NCI-H748 treated with DMSO at 0.1 percent for 48 hours (cell line): Measurements from ENCODE around the gene KRTAP12-3.
"Not testable (repeated sequence)": the region's sequence is repeated elsewhere in the genome, so short reads cannot be mapped to it uniquely, and the experiment has no call there.

ENCODE experiments used
- DNase-seq: peaks from one replicate; lab custom pipeline; 2025; lab: John Stamatoyannopoulos, UW

The KRTAP12-3 gene

DNA sequence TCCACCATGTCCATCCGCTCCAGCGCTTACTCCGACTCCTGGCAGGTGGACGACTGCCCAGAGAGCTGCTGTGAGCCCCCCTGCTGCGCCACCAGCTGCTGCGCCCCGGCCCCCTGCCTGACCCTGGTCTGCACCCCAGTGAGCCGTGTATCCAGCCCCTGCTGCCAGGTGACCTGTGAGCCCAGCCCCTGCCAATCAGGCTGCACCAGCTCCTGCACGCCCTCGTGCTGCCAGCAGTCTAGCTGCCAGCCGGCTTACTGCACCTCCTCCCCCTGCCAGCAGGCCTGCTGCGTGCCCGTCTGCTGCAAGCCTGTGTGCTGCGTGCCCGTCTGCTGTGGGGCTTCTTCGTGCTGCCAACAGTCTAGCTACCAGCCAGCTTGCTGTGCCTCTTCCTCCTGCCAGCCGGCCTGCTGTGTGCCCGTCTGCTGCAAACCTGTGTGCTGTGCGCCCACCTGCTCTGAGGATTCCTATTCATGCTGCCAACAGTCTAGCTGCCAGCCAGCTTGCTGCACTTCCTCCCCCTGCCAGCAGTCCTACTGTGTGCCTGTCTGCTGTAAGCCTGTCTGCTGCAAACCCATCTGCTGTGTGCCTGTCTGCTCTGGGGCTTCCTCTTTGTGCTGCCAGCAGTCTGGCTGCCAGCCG, 30.4 kb upstream of the KRTAP12-3 start:
- DNase-seq, result not testable (repeated sequence)

DNA sequence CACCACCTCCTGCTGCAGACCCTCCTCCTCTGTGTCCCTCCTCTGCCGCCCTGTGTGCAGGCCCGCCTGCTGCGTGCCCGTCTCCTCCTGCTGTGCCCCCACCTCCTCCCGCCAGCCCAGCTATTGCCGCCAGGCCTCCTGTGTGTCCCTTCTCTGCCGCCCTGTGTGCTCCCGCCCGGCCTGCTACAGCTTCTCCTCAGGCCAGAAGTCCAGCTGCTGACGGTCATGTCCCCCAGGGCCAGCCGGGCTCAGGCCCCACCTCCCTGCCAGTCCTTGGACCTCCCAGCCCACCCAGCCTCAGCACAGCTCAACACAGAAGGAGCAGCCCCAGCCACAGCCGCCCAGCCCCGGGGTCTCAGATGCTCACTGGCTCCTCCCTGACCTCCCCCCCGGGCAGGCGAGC, 29.9 kb upstream of the KRTAP12-3 start:
- DNase-seq, result not testable (repeated sequence)

DNA sequence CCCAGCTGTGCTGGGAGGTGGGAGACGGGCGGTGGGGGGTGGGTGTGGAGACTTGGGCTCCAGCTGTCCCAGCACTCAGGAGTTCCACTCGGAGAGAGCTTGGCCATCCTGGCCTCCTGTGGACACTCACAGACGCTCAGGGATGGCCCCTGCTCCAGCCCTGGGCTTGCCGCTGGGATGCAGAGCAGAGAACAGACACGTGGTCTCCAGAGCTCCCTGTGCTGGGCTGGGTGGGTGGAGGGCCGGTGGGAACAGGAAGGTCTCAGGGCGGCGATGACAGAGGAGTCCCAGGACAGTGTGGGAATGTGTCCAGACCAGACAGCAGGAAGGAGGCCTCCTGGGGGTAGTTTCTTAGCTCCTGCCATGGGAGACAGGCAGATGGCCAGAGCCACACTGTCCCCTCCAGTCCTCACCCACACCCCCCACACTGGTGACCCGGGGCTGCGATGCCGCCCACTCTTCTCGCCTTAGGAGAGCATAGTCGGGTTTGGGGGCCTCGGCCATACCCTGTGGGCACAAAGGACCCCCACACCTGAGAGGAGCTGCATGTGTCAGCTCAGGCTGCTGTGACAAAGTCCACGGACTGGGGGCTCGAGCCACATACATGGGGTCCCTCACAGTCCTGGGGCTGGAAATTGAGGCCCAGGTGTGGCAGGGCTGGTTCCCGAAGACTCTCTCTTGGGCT, 28.9 kb upstream of the KRTAP12-3 start:
- DNase-seq, result no peak

DNA sequence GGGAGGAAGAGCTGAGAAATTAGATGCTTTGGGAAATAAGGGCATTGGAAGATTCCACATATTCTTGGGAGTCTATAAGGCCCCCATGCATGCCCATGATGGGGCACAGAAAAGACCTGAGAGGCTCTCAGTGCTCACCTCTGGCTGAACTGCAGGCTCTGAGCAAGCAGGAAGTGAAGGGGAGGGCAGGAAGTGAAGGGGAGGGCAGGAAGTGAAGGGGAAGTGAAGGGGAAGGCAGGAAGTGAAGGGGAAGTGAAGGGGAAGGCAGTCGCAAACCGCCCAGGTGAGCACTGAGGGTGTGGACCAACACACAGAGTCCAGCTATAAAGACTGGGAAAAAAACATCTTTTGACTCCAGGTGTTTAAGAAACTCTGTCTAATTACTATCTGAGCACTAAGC, 27.3 kb upstream of the KRTAP12-3 start:
- DNase-seq, result no peak

DNA sequence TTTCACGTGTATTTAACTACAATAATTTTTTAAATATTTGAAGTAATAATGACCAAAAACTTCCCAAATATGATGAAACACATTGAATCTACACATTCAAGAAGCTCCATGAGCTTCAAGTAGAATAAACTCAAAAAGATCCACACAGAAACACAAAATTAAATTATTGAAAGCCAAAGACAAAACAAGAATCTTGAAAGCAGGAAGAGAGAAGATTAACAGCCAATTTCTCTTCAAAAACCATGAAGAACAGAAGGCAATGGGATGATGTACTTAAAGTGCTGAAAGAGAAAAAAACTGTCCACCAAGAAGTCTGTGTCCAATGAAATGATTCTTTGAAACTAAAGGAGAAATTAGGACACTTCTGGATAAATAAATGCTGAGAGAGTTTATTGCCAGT, 25.7 kb upstream of the KRTAP12-3 start:
- no peak for DNase-seq

DNA sequence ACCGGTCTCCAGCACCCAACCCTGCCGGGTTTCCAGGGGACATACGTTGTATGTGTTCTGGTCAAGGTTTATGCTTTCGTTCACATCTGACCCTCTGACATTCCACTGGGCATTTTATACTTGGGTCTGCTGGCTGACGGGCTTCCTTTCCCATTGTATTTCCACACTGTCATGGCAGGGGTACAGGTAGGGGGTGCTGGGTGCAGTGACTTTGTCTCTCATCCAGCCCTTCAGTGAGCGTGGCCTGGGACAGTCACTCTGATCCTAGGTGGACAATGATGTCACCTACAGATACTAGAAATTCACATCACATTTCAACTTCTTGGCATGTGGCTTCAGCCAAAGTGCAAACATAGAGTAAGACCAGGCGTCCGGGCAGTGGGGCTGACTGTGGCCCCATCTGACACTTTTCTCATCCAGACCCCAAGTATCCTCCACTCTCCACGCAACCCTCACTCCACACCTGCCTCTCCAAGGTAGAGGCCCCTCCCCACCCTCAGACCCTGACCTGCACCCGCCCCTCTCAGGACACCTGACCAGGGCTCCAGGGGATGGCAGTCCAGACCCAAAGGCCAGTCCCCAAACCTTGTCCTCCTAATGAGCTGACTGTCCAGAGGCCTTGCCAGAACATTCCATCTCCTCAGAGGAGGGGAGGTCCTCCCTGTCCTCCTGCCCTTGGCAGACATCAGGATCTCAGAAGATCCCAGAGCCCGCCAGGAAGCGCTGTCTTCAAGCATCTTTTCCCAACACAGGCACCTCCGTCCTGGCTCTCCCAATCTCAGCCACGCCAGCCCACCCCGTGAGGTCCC, 21.3 kb upstream of the KRTAP12-3 start:
- no peak for DNase-seq

DNA sequence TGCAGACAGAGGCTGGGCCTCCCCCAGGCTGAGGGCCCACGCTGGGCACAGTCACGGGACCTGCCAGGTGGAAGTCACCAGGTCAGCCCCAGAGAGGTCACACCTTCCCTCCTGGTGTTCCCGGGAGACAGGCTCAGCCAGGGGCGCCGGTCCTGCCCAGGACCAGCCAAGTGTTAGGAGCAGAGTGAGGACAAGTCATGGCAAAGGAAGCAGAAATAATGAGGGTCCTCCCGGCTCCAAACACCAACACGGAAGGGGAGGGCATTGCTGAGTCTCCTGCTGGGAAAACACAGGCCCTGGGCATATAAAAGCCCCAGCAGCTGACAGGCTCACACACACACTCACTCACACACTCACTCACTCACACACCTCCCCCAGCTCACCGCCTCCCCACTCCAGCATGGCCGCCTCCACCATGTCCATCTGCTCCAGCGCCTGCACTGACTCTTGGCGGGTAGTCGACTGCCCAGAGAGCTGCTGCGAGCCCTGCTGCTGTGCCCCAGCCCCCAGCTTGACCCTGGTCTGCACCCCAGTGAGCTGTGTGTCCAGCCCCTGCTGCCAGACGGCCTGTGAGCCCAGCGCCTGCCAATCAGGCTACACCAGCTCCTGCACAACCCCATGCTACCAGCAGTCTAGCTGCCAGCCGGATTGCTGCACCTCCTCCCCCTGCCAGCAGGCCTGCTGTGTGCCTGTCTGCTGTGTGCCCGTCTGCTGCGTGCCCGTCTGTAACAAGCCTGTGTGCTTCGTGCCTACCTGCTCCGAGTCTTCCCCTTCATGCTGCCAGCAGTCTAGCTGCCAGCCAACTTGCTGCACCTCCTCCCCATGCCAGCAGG, 20.5 kb upstream of the KRTAP12-3 start, which contains the start of gene KRTAP10-10:
Gene KRTAP10-10, plus strand, starts transcription at position 339 of the 833 bp plus-strand sequence. Its CDS starts 62 bp downstream, at position 401.
- no peak for DNase-seq

DNA sequence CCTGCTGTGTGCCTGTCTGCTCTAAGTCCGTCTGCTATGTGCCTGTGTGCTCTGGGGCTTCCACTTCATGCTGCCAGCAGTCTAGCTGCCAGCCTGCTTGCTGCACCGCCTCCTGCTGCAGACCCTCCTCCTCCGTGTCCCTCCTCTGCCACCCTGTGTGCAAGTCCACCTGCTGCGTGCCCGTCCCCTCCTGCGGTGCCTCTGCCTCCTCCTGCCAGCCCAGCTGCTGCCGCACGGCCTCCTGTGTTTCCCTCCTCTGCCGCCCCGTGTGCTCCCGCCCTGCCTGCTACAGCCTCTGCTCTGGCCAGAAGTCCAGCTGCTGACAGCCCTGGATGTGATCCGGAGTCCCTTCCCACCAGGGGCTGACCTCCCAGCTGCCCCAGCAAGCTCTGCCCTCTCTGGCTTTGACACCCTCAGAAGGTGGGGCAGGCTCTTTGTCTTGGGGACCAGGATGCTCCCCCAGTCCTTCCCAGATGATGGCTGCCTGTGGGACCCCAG, 19.8 kb upstream of the KRTAP12-3 start:
- DNase-seq, result not testable (repeated sequence)

DNA sequence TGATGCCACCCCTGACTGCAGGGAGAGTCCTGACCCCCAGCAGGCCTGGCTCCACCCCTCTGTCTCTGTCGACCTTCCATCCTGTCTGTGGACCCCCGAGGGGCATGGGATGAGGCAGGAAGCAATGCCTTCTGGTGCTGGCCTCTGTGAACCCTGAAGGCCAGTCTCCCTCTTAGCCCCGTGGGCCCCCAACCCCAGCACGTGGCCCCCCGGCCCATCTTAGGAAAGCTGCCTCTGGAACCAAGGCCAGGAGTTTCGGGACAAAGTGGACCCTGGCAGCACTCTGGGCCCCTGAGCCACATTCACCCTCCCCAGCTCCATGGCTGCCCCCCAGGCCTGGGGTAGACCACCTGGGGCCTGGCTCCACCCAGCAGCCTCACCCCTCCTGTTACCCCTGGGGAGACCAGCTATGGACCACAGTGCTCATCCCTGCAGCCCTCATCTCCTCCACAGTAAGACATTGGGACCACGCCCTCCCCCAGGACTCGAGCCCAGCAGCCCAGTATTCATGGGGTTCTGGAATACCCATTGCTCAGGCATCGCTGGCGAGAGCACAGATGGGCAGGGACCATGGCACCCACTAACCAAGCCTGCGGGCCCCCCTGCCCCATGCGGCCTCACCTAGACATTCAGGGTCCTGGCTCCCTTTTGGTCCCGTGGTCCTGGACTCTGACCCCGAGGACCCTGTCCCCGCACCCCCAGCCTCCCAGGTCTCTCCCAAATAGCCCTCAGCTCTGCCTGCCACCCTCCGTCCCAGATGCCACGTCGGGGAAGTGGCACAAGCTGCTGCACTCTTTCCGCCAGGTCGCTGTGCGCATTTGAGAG, 19.0 kb upstream of the KRTAP12-3 start:
- DNase-seq, result not testable (repeated sequence)

DNA sequence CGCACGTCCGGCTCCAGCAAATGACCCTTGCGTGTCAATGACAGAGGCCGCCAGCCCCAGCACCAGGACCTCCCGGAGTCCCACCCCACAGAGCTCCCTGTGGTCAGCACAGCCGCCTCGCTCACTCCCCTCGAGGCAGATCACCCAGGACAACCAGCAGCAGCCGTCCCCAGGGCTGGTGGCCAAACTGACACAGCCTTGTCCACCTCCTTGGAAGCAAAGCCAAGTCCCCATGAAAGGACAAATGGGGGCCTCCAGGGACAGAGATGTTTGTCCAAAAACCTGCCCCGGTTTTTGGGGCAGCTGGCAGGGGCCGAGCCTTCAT, 18.4 kb upstream of the KRTAP12-3 start:
- DNase-seq, result no peak

DNA sequence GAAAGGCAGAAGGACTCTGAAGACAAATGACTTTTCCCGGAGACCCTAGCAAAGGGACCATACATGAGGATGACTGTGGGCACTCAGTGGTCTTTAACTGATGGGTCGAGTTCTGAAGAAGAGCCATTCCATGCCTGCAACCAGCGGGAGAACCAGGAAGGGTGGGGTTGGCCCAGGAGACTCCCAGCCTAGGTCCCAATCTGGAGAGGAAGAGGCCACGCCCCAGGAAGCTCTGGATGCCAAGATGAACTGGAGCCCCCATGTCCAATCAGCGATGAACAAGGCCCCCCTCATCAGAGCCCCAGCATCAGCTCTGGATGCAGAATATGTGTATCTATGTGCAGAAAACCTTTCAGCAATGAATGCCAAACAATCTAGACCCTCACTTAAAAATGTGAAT, 17.0 kb upstream of the KRTAP12-3 start:
- DNase-seq, result no peak

DNA sequence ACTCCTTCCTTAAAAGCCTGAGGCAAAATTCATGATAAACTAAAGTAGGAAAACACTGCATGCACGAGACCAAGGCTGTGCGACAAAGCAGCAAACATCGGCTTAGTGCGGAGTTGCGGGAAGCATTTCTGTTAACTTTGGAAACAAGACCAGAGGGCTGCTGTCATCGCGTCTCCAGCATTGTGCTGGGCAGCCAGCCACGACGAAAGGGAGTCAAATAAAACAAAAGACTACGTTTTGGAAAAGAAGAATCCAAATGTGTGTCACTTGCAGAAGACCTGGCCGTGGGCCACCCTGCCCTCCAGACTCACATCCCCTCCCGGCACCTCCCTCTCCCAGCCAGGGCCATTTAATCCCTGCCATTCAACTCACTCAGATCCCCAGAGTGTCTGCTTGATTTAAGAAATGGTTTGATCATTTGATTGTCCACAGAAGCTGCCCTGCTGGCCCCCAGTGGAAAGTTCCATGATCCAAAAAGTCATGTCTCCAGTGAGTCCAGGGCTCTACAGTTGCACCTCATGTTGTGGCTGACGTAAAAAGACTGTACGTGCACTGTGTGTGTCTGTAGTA, 13.9 kb upstream of the KRTAP12-3 start:
- DNase-seq, result no peak

DNA sequence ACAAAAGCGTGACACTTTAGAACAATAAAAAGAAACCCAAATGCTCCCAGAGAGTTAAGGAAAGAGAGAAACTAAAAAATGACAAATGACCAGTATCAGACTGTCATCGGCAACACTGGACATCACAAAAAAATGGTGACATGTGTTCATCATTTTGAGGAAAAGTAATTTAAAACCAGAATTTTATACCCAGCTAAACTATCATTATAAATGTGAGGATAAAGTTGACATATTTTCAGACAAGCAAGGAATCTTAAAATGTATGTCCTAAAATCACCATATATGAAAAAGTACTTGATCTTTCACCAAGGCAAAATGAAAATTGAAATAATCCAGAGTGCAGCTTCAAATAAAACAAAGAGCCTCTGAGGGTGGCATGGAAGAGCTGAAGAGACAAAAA, 12.9 kb upstream of the KRTAP12-3 start:
- no peak for DNase-seq

DNA sequence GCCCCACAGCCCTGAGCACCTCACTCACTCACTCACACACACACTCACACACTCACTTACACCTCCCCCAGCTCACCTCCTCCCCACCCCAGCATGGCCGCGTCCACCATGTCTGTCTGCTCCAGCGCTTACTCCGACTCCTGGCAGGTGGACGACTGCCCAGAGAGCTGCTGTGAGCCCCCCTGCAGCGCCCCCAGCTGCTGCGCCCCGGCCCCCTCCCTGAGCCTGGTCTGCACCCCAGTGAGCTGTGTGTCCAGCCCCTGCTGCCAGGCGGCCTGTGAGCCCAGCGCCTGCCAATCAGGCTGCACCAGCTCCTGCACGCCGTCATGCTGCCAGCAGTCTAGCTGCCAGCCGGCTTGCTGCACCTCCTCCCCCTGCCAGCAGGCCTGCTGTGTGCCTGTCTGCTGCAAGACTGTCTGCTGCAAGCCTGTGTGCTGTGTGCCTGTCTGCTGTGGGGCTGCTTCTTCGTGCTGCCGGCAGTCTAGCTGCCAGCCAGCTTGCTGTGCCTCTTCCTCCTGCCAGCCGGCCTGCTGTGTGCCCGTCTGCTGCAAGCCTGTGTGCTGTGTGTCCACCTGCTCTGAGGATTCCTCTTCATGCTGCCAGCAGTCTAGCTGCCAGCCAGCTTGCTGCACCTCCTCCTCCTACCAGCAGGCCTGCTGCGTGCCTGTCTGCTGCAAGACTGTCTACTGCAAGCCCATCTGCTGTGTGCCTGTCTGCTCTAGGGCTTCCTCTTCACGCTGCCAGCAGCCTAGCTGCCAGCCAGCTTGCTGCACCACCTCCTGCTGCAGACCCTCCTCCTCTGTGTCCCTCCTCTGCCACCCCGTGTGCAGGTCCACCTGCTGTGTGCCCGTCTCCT, 11.1 kb upstream of the KRTAP12-3 start, which contains the start of gene KRTAP10-11:
Gene KRTAP10-11, plus strand, starts transcription at position 49 of the 856 bp plus-strand sequence. Its CDS starts 45 bp downstream, at position 94.
- not testable (repeated sequence) for DNase-seq

DNA sequence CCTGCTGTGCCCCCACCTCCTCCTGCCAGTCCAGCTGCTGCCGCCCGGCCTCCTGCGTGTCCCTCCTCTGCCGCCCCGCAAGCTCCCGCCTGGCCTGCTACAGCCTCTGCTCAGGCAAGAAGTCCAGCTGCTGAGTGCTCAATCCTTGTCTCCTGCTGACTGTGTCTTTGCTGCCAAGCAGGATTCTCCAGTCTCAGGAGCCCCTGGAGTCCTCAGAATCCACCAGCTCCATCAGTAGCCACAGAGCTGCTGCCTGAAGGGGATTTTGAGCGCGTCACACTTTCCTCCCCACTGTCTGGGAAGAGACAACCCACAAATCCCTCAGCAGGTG, 10.5 kb upstream of the KRTAP12-3 start:
- no peak for DNase-seq

DNA sequence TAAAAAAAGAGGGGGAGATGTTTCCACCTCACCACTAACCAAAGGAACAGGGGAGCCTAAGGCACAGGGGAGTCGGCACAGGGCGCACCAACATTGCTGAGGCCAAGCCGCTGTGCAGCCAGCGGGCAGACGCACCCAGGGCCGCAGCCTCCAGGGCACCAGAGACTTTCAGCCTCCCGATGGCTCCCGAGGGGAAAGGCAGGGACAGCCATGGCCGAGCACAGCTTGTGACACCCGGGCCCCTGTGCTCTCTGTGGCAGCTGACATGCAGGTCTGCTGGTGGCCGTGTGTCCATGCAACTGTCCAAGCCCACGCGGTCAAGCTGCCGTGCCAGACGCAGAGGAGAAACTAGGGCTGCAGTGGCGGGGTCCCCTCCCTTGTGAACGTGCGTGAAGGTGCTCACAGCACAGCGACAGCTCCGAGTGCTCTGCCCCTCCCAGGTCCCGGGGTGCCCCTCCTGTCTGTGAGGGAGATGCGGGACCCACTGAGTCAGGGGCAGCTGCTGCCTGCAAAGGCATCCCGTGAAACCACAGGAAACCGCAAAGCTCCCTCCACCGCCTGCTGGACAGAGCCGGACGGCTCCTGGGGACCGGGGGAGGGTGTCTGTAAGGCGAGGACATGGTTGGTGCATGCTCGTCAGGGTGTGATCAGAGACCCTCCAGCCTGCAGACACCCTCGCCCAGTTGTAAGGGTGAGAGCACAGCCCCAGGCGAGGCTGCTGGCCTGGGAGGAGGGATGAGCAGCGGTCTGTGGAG, 9.0 kb upstream of the KRTAP12-3 start:
- no peak for DNase-seq

DNA sequence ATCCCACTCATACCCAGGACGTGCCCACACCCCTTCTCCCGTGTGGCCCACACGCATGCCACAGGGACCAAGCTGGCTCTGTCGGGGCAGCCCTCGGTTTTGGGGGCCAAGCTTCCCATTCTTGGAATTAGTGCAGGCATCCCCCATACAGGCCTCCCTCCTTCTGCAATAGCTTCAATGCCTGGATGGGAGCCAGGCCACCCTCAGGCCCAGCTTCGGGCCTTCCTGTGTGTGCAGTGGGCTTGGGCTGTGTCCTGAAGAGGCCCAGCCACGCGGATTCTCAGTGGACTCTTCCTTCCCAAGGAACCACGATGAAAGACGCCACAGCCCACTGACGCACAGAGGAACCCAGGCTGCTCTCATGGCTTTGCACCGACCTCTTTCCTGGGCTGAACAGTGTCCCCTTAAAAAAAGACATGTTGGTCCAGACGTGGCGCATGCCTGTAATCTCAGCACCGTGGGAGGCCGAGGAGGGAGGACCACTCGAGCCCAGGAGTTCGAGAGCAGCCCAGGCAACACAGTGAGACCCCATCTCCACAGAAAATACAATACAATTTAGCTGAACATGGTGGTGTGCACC, 8.1 kb upstream of the KRTAP12-3 start:
- no peak for DNase-seq

DNA sequence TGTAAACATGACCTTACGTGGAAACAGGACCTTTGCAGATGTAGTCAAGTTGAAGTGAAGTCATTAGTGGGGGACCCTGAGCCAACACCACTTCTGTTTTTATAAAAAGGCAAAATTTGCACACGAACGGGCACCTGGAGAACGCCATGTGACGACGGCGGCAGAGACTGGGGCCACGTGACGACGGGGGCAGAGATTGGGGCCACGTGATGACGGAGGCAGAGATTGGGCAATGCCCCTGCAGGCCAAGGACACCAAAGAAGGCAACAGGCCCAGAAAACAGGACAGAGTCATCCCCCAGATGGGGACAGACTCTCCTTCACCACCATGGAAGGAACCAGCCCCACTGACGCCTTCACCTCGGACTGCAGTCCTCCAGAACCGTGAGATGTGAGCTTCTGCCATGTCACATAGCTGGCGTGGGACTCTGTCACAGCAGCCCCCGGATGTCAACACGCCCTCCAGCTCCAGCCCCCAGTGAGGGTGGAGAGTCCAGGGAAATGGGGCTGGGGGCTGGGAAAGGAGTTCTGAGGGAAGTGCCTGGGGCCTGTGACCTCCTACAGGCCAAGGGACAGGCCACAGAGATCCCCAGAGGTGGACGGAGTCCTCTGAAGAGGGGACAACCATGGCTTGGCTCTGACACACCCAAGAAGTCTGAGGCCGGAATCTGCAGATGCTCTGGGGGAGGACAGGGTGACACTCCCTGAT, 7.3 kb upstream of the KRTAP12-3 start:
- DNase-seq, result no peak
